Urinary bladder (tissue), 4 donors: Measurements from ENCODE around the gene GPATCH1. TPM values are rescaled to one million over a fixed set of nuclear protein-coding genes. Genes with fewer than 3 reads are reported as not detected.
"Not testable (repeated sequence)": the region's sequence is repeated elsewhere in the genome, so short reads cannot be mapped to it uniquely, and the experiment has no call there.

Experiments
- DNase-seq: peaks from one replicate; pipeline ENCODE4 v3.0.0-alpha.2; 2015; ENCODE audit errors: extremely low spot score
- H3K27ac ChIP-seq: one replicate; pipeline ENCODE4 v1.5.1; 2013; ENCODE audit warnings: low read depth, mild to moderate bottlenecking, moderate library complexity
- H3K36me3 ChIP-seq: one replicate; pipeline ENCODE4 v1.6.1; 2013; ENCODE audit warnings: mild to moderate bottlenecking, moderate library complexity; ENCODE audit not compliant: insufficient read depth
- H3K4me1 ChIP-seq: one replicate; pipeline ENCODE4 v1.6.1; 2013; ENCODE audit warnings: mild to moderate bottlenecking, moderate library complexity; ENCODE audit not compliant: insufficient read depth
- H3K4me3 ChIP-seq: one replicate; pipeline ENCODE4 v1.5.1; 2013; ENCODE audit warnings: low read depth, low read length
- WGBS: extraction: QIAGEN DNeasy Blood & Tissue Kit; methylation state at CpG from one replicate; pipeline ENCODE4 v1.1.7; 2013; 5-methylcytosine and 5-hydroxymethylcytosine counted together
- polyA plus RNA-seq: library from polyadenylated mRNA; stranded (reverse); fragments of 200-250 nt; gene quantifications from one replicate; pipeline ENCODE4 v1.2.3, GENCODE V29; 2013
- total RNA-seq: library from RNA; depleted of rRNA; stranded (reverse); fragments of >200 nt; gene quantifications from one replicate; pipeline ENCODE4 v1.2.3, GENCODE V29; 2014
- donor health status: healthy with polysubstance abuse.
- donor health status: healthy.

GPATCH1 gene, protein sequence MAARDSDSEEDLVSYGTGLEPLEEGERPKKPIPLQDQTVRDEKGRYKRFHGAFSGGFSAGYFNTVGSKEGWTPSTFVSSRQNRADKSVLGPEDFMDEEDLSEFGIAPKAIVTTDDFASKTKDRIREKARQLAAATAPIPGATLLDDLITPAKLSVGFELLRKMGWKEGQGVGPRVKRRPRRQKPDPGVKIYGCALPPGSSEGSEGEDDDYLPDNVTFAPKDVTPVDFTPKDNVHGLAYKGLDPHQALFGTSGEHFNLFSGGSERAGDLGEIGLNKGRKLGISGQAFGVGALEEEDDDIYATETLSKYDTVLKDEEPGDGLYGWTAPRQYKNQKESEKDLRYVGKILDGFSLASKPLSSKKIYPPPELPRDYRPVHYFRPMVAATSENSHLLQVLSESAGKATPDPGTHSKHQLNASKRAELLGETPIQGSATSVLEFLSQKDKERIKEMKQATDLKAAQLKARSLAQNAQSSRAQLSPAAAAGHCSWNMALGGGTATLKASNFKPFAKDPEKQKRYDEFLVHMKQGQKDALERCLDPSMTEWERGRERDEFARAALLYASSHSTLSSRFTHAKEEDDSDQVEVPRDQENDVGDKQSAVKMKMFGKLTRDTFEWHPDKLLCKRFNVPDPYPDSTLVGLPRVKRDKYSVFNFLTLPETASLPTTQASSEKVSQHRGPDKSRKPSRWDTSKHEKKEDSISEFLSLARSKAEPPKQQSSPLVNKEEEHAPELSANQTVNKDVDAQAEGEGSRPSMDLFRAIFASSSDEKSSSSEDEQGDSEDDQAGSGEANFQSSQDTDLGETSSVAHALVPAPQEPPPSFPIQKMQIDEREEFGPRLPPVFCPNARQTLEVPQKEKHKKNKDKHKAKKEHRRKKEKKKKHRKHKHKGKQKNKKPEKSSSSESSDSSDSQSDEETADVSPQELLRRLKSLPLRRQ
- 9.3 TPM for total RNA-seq
- 6.4 TPM for polyA plus RNA-seq

DNA sequence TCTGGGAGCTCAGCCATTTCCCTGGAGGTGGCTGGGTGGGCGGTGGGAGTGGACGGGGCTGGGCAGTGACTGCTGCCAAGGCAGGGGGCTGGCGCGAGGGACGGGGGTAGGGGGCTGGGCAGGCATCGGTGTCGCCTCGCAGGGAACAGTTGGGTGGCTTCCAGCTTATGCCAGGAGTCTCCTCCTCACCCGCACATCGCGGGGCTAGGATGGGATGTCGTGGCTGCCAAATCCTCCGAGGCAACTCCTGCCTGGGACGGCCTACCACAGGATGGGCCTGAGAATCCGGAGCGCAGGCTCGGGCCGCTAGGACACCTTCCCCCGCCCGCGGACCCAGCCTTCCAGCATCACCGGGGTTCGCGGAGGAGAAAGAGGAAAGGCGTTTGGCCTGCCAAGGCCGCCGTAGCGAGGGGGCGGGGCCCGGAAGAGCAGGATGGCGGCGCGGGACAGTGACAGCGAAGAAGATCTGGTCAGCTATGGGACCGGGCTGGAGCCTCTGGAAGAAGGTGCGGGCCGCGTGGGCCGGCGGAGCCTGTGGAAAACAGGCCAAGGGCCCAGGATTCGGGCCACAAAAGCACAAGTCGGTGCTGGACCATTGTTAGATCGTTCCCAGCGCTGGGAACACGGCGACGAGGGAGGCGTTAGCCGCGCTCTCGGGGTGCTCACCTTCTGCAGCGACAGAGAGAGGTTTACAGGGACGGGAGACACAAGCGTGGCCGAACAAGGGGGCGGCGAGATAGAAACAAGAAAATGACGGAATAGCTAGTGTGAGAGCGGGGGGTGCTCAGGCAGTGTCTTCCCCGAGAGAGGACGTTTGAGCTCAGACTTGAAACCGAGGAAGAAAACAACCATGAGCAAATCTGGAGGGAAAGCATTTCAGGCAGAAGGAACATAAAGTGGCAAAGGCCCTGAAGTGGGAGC, at the start of gene GPATCH1:
Gene GPATCH1 (plus strand): TSS at position 421 of the 921 bp plus-strand sequence. CDS start 13 bp downstream, at position 434.
- DNase-seq, result peak; percentile 66
- WGBS, result under 1% methylated on average over 62 of the region's 62 CpGs
- H3K27ac ChIP-seq, result peak within 1 kb of the TSS; percentile 69

DNA sequence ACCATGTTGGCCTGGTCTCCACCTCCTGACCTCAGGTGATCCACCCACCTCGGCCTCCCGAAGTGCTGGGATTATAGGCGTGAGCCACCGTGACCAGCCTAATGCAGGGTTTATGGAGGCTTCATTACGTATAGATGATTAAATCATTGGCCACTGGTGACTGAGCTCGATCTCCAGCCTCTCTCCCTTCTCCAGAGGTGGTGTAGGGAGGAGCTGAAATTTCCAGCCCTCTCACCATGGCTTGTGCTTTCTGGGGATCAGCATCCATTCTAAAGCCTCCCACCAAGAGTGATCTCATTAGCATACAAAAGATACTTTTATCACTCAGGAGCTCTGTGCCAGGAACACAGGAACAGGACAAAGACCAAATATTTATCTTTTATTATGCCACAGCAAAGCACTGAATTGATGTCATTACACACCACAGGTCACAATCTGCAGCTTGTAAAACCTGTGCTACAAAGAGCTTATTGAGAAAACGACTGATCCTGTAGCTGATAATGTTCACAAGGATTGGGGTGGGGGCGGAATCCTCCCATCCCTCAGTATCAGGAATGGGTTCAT, 48.7 kb upstream of the GPATCH1 start:
- H3K36me3 ChIP-seq, result no peaks in the 10 kb centered on the region
- no peak overlapping the region for H3K27ac ChIP-seq
- no peak for DNase-seq
- H3K4me1 ChIP-seq, result no peaks in the 10 kb centered on the region
- 52% methylated on average over 8 of the region's 8 CpGs for WGBS
- H3K4me3 ChIP-seq, result no peak overlapping the region

More for the DNA sequence above, at the start of gene GPATCH1:
- Histone ChIP-seq H3K36me3 (no peaks in the 10 kb centered on the region), H3K4me3 (peak within 1 kb of the TSS; percentile 64), H3K4me1 (no peaks in the 10 kb centered on the region)

DNA sequence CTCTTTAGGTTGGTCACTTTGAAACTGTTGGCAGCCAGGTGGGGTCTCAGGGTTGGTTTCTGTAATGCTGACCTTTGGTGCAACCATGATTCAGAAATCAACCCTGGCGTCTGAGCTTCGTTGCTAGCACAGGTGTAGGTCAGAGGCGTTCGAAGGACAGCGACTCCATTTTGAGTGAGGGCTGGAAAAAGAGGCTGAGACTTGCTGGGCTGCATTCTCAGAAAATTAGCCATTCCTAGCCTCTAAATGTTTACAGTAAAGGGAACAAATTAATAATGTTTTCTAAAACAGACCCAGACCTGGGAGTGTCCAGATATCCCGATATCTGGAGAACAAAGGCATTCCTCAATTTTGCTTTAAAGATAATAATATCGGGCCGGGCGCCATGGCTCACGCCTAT, 45.5 kb upstream of the GPATCH1 start:
- no peak overlapping the region for H3K27ac ChIP-seq
- no peak for DNase-seq
- no peaks in the 10 kb centered on the region for H3K4me1 ChIP-seq
- no peaks in the 10 kb centered on the region for H3K36me3 ChIP-seq
- WGBS, result 90% methylated on average over 10 of the region's 10 CpGs
- H3K4me3 ChIP-seq, result no peak overlapping the region

DNA sequence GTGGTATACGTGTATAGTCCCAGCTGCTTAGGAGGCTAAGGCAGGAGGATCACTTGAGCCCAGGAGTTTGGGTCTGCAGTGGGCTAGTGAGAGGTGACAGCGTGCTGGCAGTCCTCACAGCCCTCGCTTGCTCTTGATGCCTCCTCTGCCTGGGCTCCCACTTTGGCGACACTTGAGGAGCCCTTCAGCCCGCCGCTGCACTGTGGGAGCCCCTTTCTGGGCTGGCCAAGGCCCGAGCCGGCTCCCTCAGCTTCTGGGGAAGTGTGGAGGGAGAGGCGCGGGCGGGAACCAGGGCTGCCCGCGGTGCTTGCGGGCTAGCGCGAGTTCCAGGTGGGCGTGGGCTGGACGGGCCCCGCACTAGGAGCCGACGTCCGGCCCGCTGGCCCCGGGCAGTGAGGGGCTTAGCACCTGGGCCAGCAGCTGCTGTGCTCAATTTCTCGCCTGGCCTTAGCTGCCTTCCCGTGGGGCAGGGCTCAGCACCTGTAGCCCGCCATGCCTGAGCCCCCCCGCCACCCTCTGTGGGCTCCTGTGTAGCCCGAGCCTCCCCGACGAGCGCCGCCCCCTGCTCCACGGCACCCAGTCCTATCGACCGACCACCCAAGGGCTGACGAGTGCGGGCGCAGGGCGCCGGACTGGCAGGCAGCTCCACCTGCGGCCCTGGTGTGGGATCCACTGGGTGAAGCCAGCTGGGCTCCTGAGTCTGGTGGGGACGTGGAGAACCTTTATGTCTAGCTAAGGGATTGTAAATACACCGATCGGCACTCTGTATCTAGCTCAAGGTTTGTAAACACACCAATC, 44.4 kb upstream of the GPATCH1 start:
- H3K4me3 ChIP-seq, H3K36me3 ChIP-seq, H3K27ac ChIP-seq, DNase-seq, H3K4me1 ChIP-seq: not testable (repeated sequence)
- WGBS, result 95% methylated on average over 45 of the region's 45 CpGs

DNA sequence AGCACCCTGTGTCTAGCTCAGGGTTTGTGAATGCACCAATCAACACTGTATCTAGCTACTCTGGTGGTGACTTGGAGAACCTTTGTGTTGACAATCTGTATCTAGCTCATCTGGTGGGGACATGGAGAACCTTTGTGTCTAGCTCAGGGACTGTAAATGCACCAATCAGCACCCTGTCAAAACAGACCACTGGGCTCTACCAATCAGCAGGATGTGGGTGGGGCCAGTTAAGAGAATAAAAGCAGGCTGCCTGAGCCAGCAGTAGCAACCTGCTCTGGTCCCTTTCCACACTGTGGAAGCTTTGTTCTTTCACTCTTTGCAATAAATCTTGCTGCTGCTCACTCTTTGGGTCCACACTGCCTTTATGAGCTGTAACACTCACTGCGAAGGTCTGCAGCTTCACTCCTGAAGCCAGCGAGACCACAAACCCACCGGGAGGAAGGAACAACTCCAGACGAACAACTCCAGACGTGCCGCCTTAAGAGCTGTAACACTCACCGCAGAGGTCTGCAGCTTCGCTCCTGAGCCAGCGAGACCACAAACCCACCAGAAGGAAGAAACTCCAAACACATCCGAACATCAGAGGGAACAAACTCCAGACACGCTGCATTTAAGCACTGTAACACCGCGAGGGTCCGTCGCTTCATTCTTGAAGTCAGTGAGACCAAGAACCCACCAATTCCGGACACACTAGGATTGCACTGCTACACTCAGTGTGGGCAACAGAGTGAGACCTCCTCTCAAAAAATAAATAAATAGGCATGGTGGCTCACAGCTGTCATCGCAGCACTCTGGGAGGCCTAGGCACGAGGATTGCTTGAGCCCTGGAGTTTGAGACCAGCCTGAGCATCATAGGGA, 43.6 kb upstream of the GPATCH1 start:
- not testable (repeated sequence) for H3K36me3 ChIP-seq, H3K4me3 ChIP-seq, H3K27ac ChIP-seq, H3K4me1 ChIP-seq, DNase-seq
- WGBS, result 80% methylated on average over 18 of the region's 18 CpGs

DNA sequence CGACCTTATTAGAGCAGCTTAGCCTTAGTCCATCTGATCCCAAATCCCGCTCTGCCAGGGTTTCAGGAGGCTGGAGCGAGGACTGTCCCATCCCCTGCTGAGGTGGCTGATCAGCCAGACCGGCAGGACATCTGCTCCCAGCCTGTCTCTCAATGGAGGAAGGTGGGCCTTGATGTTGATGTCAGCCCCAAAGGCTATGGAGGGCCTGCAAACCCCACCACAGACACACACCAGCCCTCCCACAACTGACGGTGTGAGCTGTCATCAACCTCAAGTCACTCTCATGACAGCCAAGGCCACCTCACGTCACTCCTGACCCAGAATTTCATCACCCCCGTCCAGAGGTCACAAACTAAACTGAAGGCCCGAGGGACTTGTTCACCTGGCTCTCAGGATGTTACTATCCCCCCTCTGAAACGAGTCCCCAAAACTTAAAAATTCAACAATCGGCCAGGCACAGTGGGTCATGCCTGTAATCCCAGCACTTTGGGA, 41.8 kb upstream of the GPATCH1 start:
- Histone ChIP-seq H3K36me3 (no peaks in the 10 kb centered on the region), H3K4me3 (no peak overlapping the region), H3K4me1 (peaks cover 3% of the 10 kb centered on the region), H3K27ac (no peak overlapping the region)
- DNase-seq, result no peak
- 84% methylated on average over 10 of the region's 10 CpGs for WGBS

DNA sequence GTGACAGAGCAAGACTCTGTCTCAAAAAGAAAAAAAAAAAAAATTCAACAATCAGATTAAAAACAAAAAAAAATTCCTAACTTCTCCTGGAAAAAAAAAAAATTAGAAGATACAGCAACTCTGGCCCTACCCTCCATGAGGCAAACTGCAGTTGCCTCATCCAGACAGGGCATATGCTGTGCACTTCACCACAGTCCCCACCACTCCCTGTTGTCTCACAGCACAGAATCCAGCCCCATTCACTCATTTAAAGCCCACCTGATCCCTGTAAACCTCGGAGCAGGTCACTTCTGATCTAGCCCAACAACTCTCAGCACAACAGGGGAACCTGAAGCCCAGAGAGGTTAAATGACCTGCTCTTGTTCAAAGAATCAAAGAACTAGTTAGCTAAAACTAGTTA, 41.2 kb upstream of the GPATCH1 start:
- H3K4me3 ChIP-seq, result no peak overlapping the region
- DNase-seq, result no peak
- H3K36me3 ChIP-seq, result no peaks in the 10 kb centered on the region
- WGBS, result 98% methylated on average over 1 of the region's 1 CpG
- peaks cover 3% of the 10 kb centered on the region for H3K4me1 ChIP-seq
- H3K27ac ChIP-seq, result no peak overlapping the region

DNA sequence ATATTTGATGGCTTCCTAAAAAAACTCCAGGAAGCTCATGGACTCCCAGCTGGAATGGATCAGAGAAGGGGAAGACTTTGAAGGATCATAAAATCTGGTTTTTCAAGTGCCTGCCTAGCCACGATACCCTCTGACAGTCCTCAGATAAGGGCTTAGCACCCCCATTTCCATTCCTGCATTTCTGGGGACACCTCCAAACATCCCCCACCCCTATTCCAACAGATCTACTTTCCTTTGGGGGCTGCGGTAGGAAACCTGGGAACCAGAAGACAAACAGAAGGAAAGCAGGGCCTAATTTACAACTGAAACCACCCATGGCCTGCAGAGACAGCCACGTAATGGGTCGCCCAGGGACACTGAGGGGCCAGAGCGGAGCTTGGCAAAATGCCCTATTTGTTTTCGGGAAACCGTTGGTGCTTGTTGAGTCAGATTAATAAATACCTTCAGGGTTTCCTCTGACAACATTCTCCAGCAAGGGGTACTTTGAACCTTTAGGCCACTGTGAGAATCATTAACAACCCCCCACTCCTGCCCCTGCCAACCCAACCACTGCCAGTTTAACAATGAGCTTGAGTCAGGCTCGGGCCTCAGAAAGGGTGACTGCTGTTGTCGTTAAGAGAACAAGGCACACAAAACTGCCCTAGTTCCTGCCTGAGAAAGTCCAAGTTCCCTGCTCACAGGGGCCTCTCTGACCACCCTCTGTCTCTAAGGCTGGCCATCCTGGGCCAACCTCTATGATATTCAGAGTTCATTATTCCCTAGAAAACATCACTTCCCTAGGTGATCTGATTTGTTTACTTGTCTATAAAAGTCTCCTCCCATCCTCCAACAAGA, 39.8 kb upstream of the GPATCH1 start:
- Histone ChIP-seq H3K27ac (peak overlapping the region; percentile 67), H3K4me3 (no peak overlapping the region), H3K4me1 (peaks cover 3% of the 10 kb centered on the region), H3K36me3 (no peaks in the 10 kb centered on the region)
- DNase-seq, result peak; percentile 73
- WGBS, result 49% methylated on average over 9 of the region's 9 CpGs

DNA sequence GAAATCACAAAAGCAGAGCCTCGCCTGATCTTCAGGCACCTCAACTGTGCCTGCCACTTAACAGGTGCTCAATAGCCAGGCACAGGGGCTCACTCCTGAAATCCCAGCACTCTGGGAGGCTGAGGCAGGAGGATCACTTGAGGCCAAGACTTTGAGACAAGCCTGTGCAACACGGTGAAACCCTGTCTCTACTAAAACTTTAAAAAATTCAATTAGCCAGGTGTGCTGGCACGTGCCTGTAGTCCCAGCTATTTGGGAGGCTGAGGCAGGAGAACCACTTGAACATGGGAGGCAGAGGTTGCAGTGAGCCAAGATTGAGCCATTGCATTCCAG, 39.2 kb upstream of the GPATCH1 start:
- 88% methylated on average over 3 of the region's 3 CpGs for WGBS
- not testable (repeated sequence) for H3K36me3 ChIP-seq, H3K4me1 ChIP-seq, H3K4me3 ChIP-seq, H3K27ac ChIP-seq, DNase-seq

DNA sequence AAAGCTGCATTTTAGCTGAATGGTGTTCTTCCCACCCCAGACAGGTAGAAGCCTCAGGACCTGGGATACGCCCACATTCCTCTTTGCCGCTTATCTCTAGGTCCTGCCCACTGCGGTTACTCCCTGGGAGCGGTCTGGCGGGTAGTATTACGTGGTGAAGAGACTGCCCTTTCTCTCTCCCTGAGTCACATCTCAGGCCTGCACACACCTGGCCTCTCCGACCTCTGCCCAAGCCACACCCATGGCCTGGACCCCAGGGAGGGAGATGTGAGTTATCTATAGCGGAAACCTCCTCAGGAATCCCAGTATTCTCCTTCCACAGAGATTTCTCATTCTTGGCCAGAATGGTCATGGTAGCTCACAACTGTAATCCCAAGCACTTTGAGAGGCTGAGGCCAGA, 33.6 kb upstream of the GPATCH1 start:
- DNase-seq, result peak; percentile 60
- Histone ChIP-seq H3K4me3 (no peak overlapping the region), H3K4me1 (no peaks in the 10 kb centered on the region), H3K36me3 (no peaks in the 10 kb centered on the region), H3K27ac (no peak overlapping the region)
- WGBS, result 64% methylated on average over 8 of the region's 8 CpGs
